K562 (cell line): ENCODE data around the gene KAT2B. TPM values are rescaled to one million over a fixed set of nuclear protein-coding genes. Genes with fewer than 3 reads are reported as not detected.

ENCODE experiments used
- ATAC-seq: fragments of 200-7000 bp; cut with Tn5 transposase; 3 replicates; pipeline ENCODE4 v1.9.1; 2020; ENCODE audit warnings: moderate library complexity
- BruUV-seq: library from RNA; stranded (reverse); fragments of 400-500 nt; replicated peaks from 2 replicates; lab custom pipeline; 2021; lab: Mats Ljungman, UMichigan
- CTCF ChIA-PET: fragments of 300-600 bp; formaldehyde crosslinking; extraction: SDS; loops from one replicate; lab custom pipeline; 2021; ENCODE audit warnings: low intra/inter-chr PET ratio; lab: Yijun Ruan, JAX
- POLR2A ChIA-PET: fragments of 300-600, 350-650 bp; sonication (Branson Sonifier 250); formaldehyde crosslinking; extraction: SDS; loops from one replicate; lab custom pipeline; 2021; ENCODE audit warnings: antibody characterized with exemption, inconsistent platforms; lab: Yijun Ruan, JAX
- DNase-seq, 4 experiments: peaks; one replicate each; pipeline versions ENCODE4 v3.0.0 to v3.0.0-alpha.2; 2011 to 2018; ENCODE audit warnings: low spot score in 3 of 4, mixed read lengths in 3 of 4; ENCODE audit errors: extremely low read depth in 1 of 4
- FAIRE-seq: peaks from 2 replicates; lab custom pipeline; 2011; peaks lifted over from hg19 to GRCh38; lab: Jason Lieb, UNC
- H2AFZ ChIP-seq: 2 replicates; pipeline ENCODE4 v1.6.0; 2011; ENCODE audit warnings: low read depth, low read length, control low read depth, inconsistent platforms
- H3K27ac ChIP-seq: fragments of 200-600 bp; 3 replicates; pipeline ENCODE4 v1.8.0; 2011; ENCODE audit warnings: low read depth, mild to moderate bottlenecking, control low read depth, inconsistent platforms, low read length, moderate library complexity, mixed read lengths; ENCODE audit errors: extremely low read depth
- H3K27me3 ChIP-seq, 2 experiments: fragments of 300-600 bp in 1 of 2; 2 replicates in 1 of 2; 3 replicates in 1 of 2; pipeline versions ENCODE4 v1.6.0 to v1.8.0; 2011; ENCODE audit warnings: inconsistent platforms in 2 of 2, low read length in 2 of 2, mild to moderate bottlenecking in 1 of 2, mixed read lengths in 1 of 2, moderate library complexity in 1 of 2; ENCODE audit not compliant: control insufficient read depth in 2 of 2, insufficient read depth in 2 of 2
- H3K36me3 ChIP-seq: fragments of 300-600 bp; 3 replicates; pipeline ENCODE4 v1.8.0; 2011; ENCODE audit warnings: mild to moderate bottlenecking, low read length, inconsistent platforms; ENCODE audit not compliant: control insufficient read depth, insufficient read depth
- H3K4me1 ChIP-seq, 2 experiments: fragments of 200-600 bp in 1 of 2; replicated peaks in 1 of 2; 2 replicates in 1 of 2; 3 replicates in 1 of 2; pipeline versions ENCODE4 v1.5.1 to v1.8.0; 2011; ENCODE audit warnings: inconsistent platforms in 2 of 2, low read length in 2 of 2, mild to moderate bottlenecking in 1 of 2, mixed read lengths in 1 of 2, moderate library complexity in 1 of 2; ENCODE audit not compliant: control insufficient read depth in 2 of 2, insufficient read depth in 2 of 2
- H3K4me2 ChIP-seq: 2 replicates; pipeline ENCODE4 v1.6.1; 2011; ENCODE audit warnings: low read length, control low read depth, inconsistent platforms, mixed read lengths; ENCODE audit not compliant: insufficient read depth
- H3K4me3 ChIP-seq: fragments of 200-600 bp; sonication (generic), shearing (Covaris generic); 2 replicates; pipeline ENCODE4 v1.5.1; 2016; ENCODE audit warnings: control low read depth, inconsistent platforms
- H3K79me2 ChIP-seq: fragments of 200-600 bp; 3 replicates; pipeline ENCODE4 v1.8.0; 2011; ENCODE audit warnings: low read length, inconsistent platforms; ENCODE audit not compliant: control insufficient read depth, insufficient read depth
- H3K9ac ChIP-seq, 2 experiments: 2 replicates each; pipeline versions ENCODE4 v1.6.0 to v1.6.1; 2011; ENCODE audit warnings: low read depth in 2 of 2, low read length in 2 of 2, control low read depth in 1 of 2, inconsistent platforms in 1 of 2, mild to moderate bottlenecking in 1 of 2, mixed read lengths in 1 of 2; ENCODE audit not compliant: insufficient read depth in 1 of 2
- H3K9me1 ChIP-seq: one replicate; pipeline ENCODE4 v1.6.0; 2011; ENCODE audit warnings: inconsistent platforms, mild to moderate bottlenecking, low read length, moderate library complexity; ENCODE audit not compliant: control insufficient read depth, insufficient read depth
- H3K9me3 ChIP-seq: replicated peaks from 2 replicates; pipeline ENCODE4 v1.5.1; 2011; ENCODE audit warnings: low read depth, low read length, inconsistent platforms; ENCODE audit not compliant: control insufficient read depth, insufficient read depth
- H4K20me1 ChIP-seq: replicated peaks from 2 replicates; pipeline ENCODE4 v1.6.1; 2011; ENCODE audit warnings: low read length, inconsistent platforms, mixed read lengths; ENCODE audit not compliant: control insufficient read depth, insufficient read depth
- EWSR1 ChIP-seq: fragments of 450-650 bp; IDR thresholded peaks from 2 replicates; pipeline ENCODE4 v1.6.1; 2018; ENCODE audit warnings: borderline replicate concordance, mild to moderate bottlenecking, low read depth, moderate library complexity; ENCODE audit not compliant: partially characterized antibody
- HCFC1 ChIP-seq: IDR thresholded peaks from 2 replicates; pipeline ENCODE4 v1.6.1; 2012; ENCODE audit warnings: low read depth, low read length, improper control_type of control experiment
- HMG20B ChIP-seq: fragments of 250-450 bp; sonication (Bioruptor Pico); IDR thresholded peaks from 2 replicates; pipeline ENCODE4 v1.5.0; 2021; ENCODE audit warnings: mild to moderate bottlenecking
- MYC ChIP-seq, 2 experiments: fragments of 250-450 bp in 1 of 2; sonication (Bioruptor Pico) in 1 of 2; IDR thresholded peaks; 2 replicates each; pipeline versions ENCODE4 v1.5.1 to v1.6.1; 2012 to 2021; ENCODE audit warnings: low read depth in 2 of 2, borderline replicate concordance in 1 of 2, improper control_type of control experiment in 1 of 2, low read length in 1 of 2, mild to moderate bottlenecking in 1 of 2, moderate library complexity in 1 of 2
- POLR2AphosphoS5 ChIP-seq: IDR thresholded peaks from 2 replicates; pipeline ENCODE4 v1.6.1; 2011; ENCODE audit warnings: mild to moderate bottlenecking, low read depth, low read length, moderate library complexity; ENCODE audit not compliant: control insufficient read depth, insufficient read depth
- POLR3A ChIP-seq: IDR thresholded peaks from 2 replicates; pipeline ENCODE4 v1.6.1; 2011; ENCODE audit warnings: borderline replicate concordance, mild to moderate bottlenecking, moderate library complexity; ENCODE audit not compliant: insufficient read length, insufficient read depth; ENCODE audit errors: extremely low read depth
- RBM17 ChIP-seq: fragments of 200-400 bp; formaldehyde crosslinking; IDR thresholded peaks from 2 replicates; pipeline ENCODE4 v1.6.1; 2017; ENCODE audit warnings: low read depth, mild to moderate bottlenecking, low read length, borderline replicate concordance
- RNF219 ChIP-seq: fragments of 250-450 bp; sonication (Bioruptor Pico); IDR thresholded peaks from 2 replicates; pipeline ENCODE4 v1.5.0; 2022; ENCODE audit warnings: mild to moderate bottlenecking
- SMARCA4 ChIP-seq: fragments of 450-650 bp; IDR thresholded peaks from 2 replicates; pipeline ENCODE4 v1.6.1; 2016
- TRIM24 ChIP-seq, 2 experiments: fragments of 450-650 bp; IDR thresholded peaks; 2 replicates each; pipeline ENCODE4 v1.6.1; 2016
- ZNF12 ChIP-seq: sonication (generic); formaldehyde crosslinking; IDR thresholded peaks from 2 replicates; pipeline ENCODE4 v1.4.0; 2020; ENCODE audit warnings: mild to moderate bottlenecking, missing genetic modification reagents
- ZNF124 ChIP-seq: sonication (generic); formaldehyde crosslinking; IDR thresholded peaks from 2 replicates; pipeline ENCODE4 v1.8.1; 2022; ENCODE audit warnings: missing genetic modification reagents
- ZNF174 ChIP-seq: fragments of 250-450 bp; sonication (Bioruptor Pico); IDR thresholded peaks from 2 replicates; pipeline ENCODE4 v1.4.0; 2020; ENCODE audit warnings: mild to moderate bottlenecking
- ZNF384 ChIP-seq: IDR thresholded peaks from 2 replicates; pipeline ENCODE4 v1.6.1; 2012; ENCODE audit warnings: low read depth, low read length, improper control_type of control experiment
- ZNF639 ChIP-seq, 2 experiments: fragments of 200-800 bp in 1 of 2; sonication (Bioruptor generic) in 1 of 2; sonication (generic) in 1 of 2; formaldehyde crosslinking in 1 of 2; IDR thresholded peaks in 1 of 2; conservative IDR thresholded peaks in 1 of 2; 2 replicates each; pipeline versions ENCODE4 v1.5.0 to v1.6.1; 2016 to 2020; ENCODE audit warnings: missing compliant biosample characterization in 1 of 2, missing genetic modification characterization in 1 of 2, missing genetic modification reagents in 1 of 2
- WGBS: fragments of 100-300 bp; shearing (Covaris generic); methylation state at CpG from one replicate; pipeline ENCODE4 v1.1.6; 2016; ENCODE audit warnings: low coverage, mixed read lengths; ENCODE audit not compliant: insufficient coverage; ENCODE audit errors: missing lambda C conversion rate; 5-methylcytosine and 5-hydroxymethylcytosine counted together
- in situ Hi-C: fragments of 300-500 bp; cut with MboI; formaldehyde crosslinking; loops from 4 replicates; pipeline ENCODE4 v1.15.0; 2018; ENCODE audit warnings: inconsistent platforms, mixed read lengths
- intact Hi-C: fragments of 100-400 bp; cut with micrococcal nuclease; formaldehyde crosslinking; loops from 2 replicates; pipeline ENCODE4 v1.14.2; 2022
- polyA plus RNA-seq, 8 experiments: library from polyadenylated mRNA; depleted of rRNA in 4 of 8; stranded (reverse) in 5 of 8; unstranded in 3 of 8; fragments of >200 nt; fragmentation: Nextera tagmentation in 2 of 8; fragmentation: Illumina TruSeq in 1 of 8; extraction: Ambion mirVana in 2 of 8; extraction: Trizol in 1 of 8; gene quantifications; 2 replicates each; pipeline versions ENCODE4 v1.2.1 to v1.2.3, GENCODE V29; 2011 to 2014; ENCODE audit warnings: inconsistent platforms in 1 of 8, missing spikeins in 1 of 8
- total RNA-seq, 7 experiments: library from RNA; depleted of rRNA in 6 of 7; stranded (reverse); fragments of >200 nt in 6 of 7; fragmentation: Illumina TruSeq in 2 of 7; extraction: Trizol in 2 of 7; gene quantifications; 2 replicates each; pipeline versions ENCODE4 v1.2.1 to v1.2.3, GENCODE V29; 2011 to 2021; ENCODE audit warnings: low replicate concordance in 1 of 7
- TF ChIP-seq, protein P1 (sequence below): fragments of 450-650 bp; formaldehyde crosslinking; conservative IDR thresholded peaks from 2 replicates; pipeline ENCODE4 v1.4.0; 2022; ENCODE audit warnings: mild to moderate bottlenecking, missing genetic modification characterization

Gene KAT2B
- total and polyA plus RNA-seq, 9 of the 15 experiments (the other 6 are each of a cell fraction or from before 2014, with no cell fraction given): 3.3 to 14.9 (median 12.2) TPM

- H3K27ac ChIP-seq: no peak overlapping the region
- whole genome bisulfite sequencing: 0% methylated on average over 1 of the region's 1 CpG
- FAIRE-seq: peak; percentile 80
- no peaks in the 10 kb centered on the region for H3K79me2 ChIP-seq
- H3K27me3 ChIP-seq: no peaks in the 10 kb centered on the region
- no peak overlapping the region for H3K4me3 ChIP-seq
- H3K36me3 ChIP-seq: no peaks in the 10 kb centered on the region
- POLR2A ChIA-PET: interaction anchor here (1.1 to 3.0 kb wide), 3 partner anchors 9 to 16 kb away, joined by 3 to 15 read pairs (median 4); no protein-coding TSS in a partner anchor
- H3K4me2 ChIP-seq: peak overlapping the region; percentile 2; the same call in 1 of the 2 replicates
- CTCF ChIA-PET: no interaction called here
- peak; percentile 35 to 86 (median 50) for DNase-seq
- H3K9ac ChIP-seq: 0 out of 4 replicates have a peak overlapping the region, but pooled peaks of 1 of the 2 experiments have one; percentile 8
- peaks cover 23 to 32% of the 10 kb centered on the region in 2 experiments; a peak in 4 of 5 replicates for H3K4me1 ChIP-seq
- intact Hi-C loops: no loop called here
- no TSS peak for BruUV-seq
- no peak overlapping the region for H2AFZ ChIP-seq
- no peaks in the 10 kb centered on the region for H3K9me1 ChIP-seq
- ATAC-seq: peak; percentile 66
- H3K9me3 ChIP-seq: no peaks in the 10 kb centered on the region
- no peaks in the 10 kb centered on the region for H4K20me1 ChIP-seq
- in situ Hi-C loops: no loop called here
- TF ChIP-seq HCFC1 (no peak), ZNF174 (no peak), TRIM24 (IDR thresholded peaks at IDR 0.05) (no peak), ZNF124 (no peak), POLR2AphosphoS5 (peak; percentile 51; the same call in 1 of the 2 replicates), MYC (IDR thresholded peaks at IDR 0.05; ENCODE audit: low read depth, low read length) (no peak), MYC (CRISPR knock-in tag; IDR thresholded peaks at IDR 0.05; ENCODE audit: borderline replicate concordance, low read depth) (no peak), ZNF12 (CRISPR knock-in tag) (no peak), EWSR1 (no peak), ZNF639 (CRISPR knock-in tag; conservative IDR thresholded peaks at IDR 0.05 in 1 of 2, IDR thresholded peaks at IDR 0.05 in 1 of 2) (no peak), RBM17 (no peak), POLR3A (no peak), ZNF384 (no peak), SMARCA4 (peak; percentile 56; the same call in 1 of the 2 replicates), RNF219 (CRISPR knock-in tag) (no peak), HMG20B (no peak)
- TF ChIP-seq, protein P1, sequence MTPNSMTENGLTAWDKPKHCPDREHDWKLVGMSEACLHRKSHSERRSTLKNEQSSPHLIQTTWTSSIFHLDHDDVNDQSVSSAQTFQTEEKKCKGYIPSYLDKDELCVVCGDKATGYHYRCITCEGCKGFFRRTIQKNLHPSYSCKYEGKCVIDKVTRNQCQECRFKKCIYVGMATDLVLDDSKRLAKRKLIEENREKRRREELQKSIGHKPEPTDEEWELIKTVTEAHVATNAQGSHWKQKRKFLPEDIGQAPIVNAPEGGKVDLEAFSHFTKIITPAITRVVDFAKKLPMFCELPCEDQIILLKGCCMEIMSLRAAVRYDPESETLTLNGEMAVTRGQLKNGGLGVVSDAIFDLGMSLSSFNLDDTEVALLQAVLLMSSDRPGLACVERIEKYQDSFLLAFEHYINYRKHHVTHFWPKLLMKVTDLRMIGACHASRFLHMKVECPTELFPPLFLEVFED (CRISPR knock-in tag): no peak
Observed at GRCh38 chr3:20015525-20015924, 24.7 kb upstream of the KAT2B start.
